SK-N-SH treated with all-trans-retinoic acid at 6 μM for 48 hours (cell line): Measurements from ENCODE around the gene SLC25A17.

ENCODE experiments used
- ATAC-seq: fragments of 200-7000 bp; cut with Tn5 transposase; 3 replicates; pipeline ENCODE4 v1.9.1; 2020; ENCODE audit warnings: mild to moderate bottlenecking, moderate library complexity
- ARNTL ChIP-seq: fragments of 450-650 bp; formaldehyde crosslinking; IDR thresholded peaks from 2 replicates; pipeline ENCODE4 v1.5.0; 2020; ENCODE audit warnings: low read depth, mild to moderate bottlenecking, moderate library complexity, borderline replicate concordance
- BACH2 ChIP-seq: fragments of 250-450 bp; sonication (Bioruptor Pico); IDR thresholded peaks from 2 replicates; pipeline ENCODE4 v1.9.0; 2021; ENCODE audit warnings: mild to moderate bottlenecking, borderline replicate concordance
- CREB5 ChIP-seq: fragments of 250-450 bp; sonication (Bioruptor Pico); IDR thresholded peaks from 2 replicates; pipeline ENCODE4 v1.5.1; 2020; ENCODE audit warnings: low read depth, mild to moderate bottlenecking, moderate library complexity
- CSDC2 ChIP-seq: fragments of 250-450 bp; sonication (Bioruptor Pico); IDR thresholded peaks from 2 replicates; pipeline ENCODE4 v1.5.0; 2020; ENCODE audit warnings: mild to moderate bottlenecking, moderate library complexity
- CSRNP3 ChIP-seq: fragments of 250-450 bp; sonication (Bioruptor Pico); IDR thresholded peaks from 2 replicates; pipeline ENCODE4 v1.5.1; 2021; ENCODE audit warnings: mild to moderate bottlenecking, moderate library complexity
- ESRRG ChIP-seq: fragments of 250-450 bp; sonication (Bioruptor Pico); IDR thresholded peaks from 2 replicates; pipeline ENCODE4 v1.6.1; 2021; ENCODE audit warnings: mild to moderate bottlenecking
- GLIS3 ChIP-seq: fragments of 250-450 bp; sonication (Bioruptor Pico); IDR thresholded peaks from 2 replicates; pipeline ENCODE4 v1.5.0; 2020; ENCODE audit warnings: mild to moderate bottlenecking, moderate library complexity
- ISL1 ChIP-seq: fragments of 250-450 bp; sonication (Bioruptor Pico); IDR thresholded peaks from 2 replicates; pipeline ENCODE4 v2.1.2; 2022; ENCODE audit warnings: mild to moderate bottlenecking, moderate library complexity
- PATZ1 ChIP-seq: fragments of 250-450 bp; sonication (Bioruptor Pico); IDR thresholded peaks from 2 replicates; pipeline ENCODE4 v1.8.0; 2020; ENCODE audit warnings: mild to moderate bottlenecking, moderate library complexity, borderline replicate concordance
- POU6F1 ChIP-seq: fragments of 250-450 bp; sonication (Bioruptor Pico); IDR thresholded peaks from 2 replicates; pipeline ENCODE4 v1.8.0; 2021; ENCODE audit warnings: low read depth, mild to moderate bottlenecking, moderate library complexity, borderline replicate concordance
- PPARA ChIP-seq: fragments of 250-450 bp; sonication (Bioruptor Pico); IDR thresholded peaks from 2 replicates; pipeline ENCODE4 v1.5.0; 2020; ENCODE audit warnings: mild to moderate bottlenecking, borderline replicate concordance
- RARB ChIP-seq: fragments of 250-450 bp; sonication (Bioruptor Pico); IDR thresholded peaks from 2 replicates; pipeline ENCODE4 v1.8.0; 2021; ENCODE audit warnings: mild to moderate bottlenecking, moderate library complexity
- SNAI2 ChIP-seq: fragments of 250-450 bp; sonication (Bioruptor Pico); IDR thresholded peaks from 2 replicates; pipeline ENCODE4 v1.5.0; 2020; ENCODE audit warnings: mild to moderate bottlenecking, moderate library complexity
- TCF4 ChIP-seq: fragments of 250-450 bp; sonication (Bioruptor Pico); IDR thresholded peaks from 2 replicates; pipeline ENCODE4 v1.8.0; 2021; ENCODE audit warnings: mild to moderate bottlenecking, moderate library complexity, borderline replicate concordance
- TSHZ2 ChIP-seq: fragments of 250-450 bp; sonication (Bioruptor Pico); IDR thresholded peaks from 2 replicates; pipeline ENCODE4 v1.5.0; 2020; ENCODE audit warnings: mild to moderate bottlenecking, moderate library complexity
- ZC3H10 ChIP-seq: fragments of 250-450 bp; sonication (Bioruptor Pico); IDR thresholded peaks from 2 replicates; pipeline ENCODE4 v1.5.1; 2021; ENCODE audit warnings: mild to moderate bottlenecking, moderate library complexity
- ZFP3 ChIP-seq: fragments of 250-450 bp; sonication (Bioruptor Pico); IDR thresholded peaks from 2 replicates; pipeline ENCODE4 v1.5.0; 2020; ENCODE audit warnings: mild to moderate bottlenecking, moderate library complexity
- ZFP30 ChIP-seq: fragments of 450-650 bp; formaldehyde crosslinking; IDR thresholded peaks from 2 replicates; pipeline ENCODE4 v1.5.0; 2022; ENCODE audit warnings: mild to moderate bottlenecking, moderate library complexity
- ZNF565 ChIP-seq: fragments of 450-650 bp; formaldehyde crosslinking; conservative IDR thresholded peaks from 2 replicates; pipeline ENCODE4 v1.5.0; 2020; ENCODE audit warnings: low read depth, mild to moderate bottlenecking, moderate library complexity
- ZNF70 ChIP-seq: fragments of 450-650 bp; formaldehyde crosslinking; IDR thresholded peaks from 2 replicates; pipeline ENCODE4 v1.5.0; 2020; ENCODE audit warnings: mild to moderate bottlenecking, moderate library complexity
- ZNF8 ChIP-seq: fragments of 450-650 bp; formaldehyde crosslinking; IDR thresholded peaks from 2 replicates; pipeline ENCODE4 v1.5.0; 2020; ENCODE audit warnings: mild to moderate bottlenecking, moderate library complexity

SLC25A17 gene

GRCh38 chr22:40806711-40807110 lies 12.4 kb downstream of the SLC25A17 start:
- ATAC-seq: no peak

GRCh38 chr22:40805699-40806203 lies 13.4 kb downstream of the SLC25A17 start:
- no peak for ATAC-seq
- TF ChIP-seq PATZ1 (CRISPR knock-in tag): no peak
- TF ChIP-seq ARNTL (CRISPR knock-in tag): no peak
- no peak for TF ChIP-seq SNAI2 (CRISPR knock-in tag)
- no peak for TF ChIP-seq ZFP30 (CRISPR knock-in tag)
- no peak for TF ChIP-seq ZFP3 (CRISPR knock-in tag)
- no peak for TF ChIP-seq BACH2 (CRISPR knock-in tag)
- no peak for TF ChIP-seq TSHZ2 (CRISPR knock-in tag)
- TF ChIP-seq ESRRG (CRISPR knock-in tag): no peak
- no peak for TF ChIP-seq ZNF565 (CRISPR knock-in tag)
- no peak for TF ChIP-seq ISL1 (CRISPR knock-in tag)
- TF ChIP-seq RARB (CRISPR knock-in tag): no peak
- no peak for TF ChIP-seq ZNF70 (CRISPR knock-in tag)
- TF ChIP-seq PPARA: no peak
- no peak for TF ChIP-seq CSRNP3 (CRISPR knock-in tag)
- TF ChIP-seq TCF4 (CRISPR knock-in tag): no peak
- TF ChIP-seq ZNF8: no peak
- TF ChIP-seq POU6F1 (CRISPR knock-in tag): no peak
- no peak for TF ChIP-seq ZC3H10 (CRISPR knock-in tag)
- no peak for TF ChIP-seq GLIS3 (CRISPR knock-in tag)

More at GRCh38 chr22:40806711-40807110, 12.4 kb downstream of the SLC25A17 start:
- TF ChIP-seq ESRRG (CRISPR knock-in tag): no peak
- no peak for TF ChIP-seq ZNF8
- no peak for TF ChIP-seq CSDC2 (CRISPR knock-in tag)
- TF ChIP-seq CSRNP3 (CRISPR knock-in tag): no peak

GRCh38 chr22:40805239-40805638 lies 13.9 kb downstream of the SLC25A17 start:
- ATAC-seq: no peak
- TF ChIP-seq CSRNP3 (CRISPR knock-in tag): no peak
- no peak for TF ChIP-seq PPARA
- TF ChIP-seq RARB (CRISPR knock-in tag): no peak
- no peak for TF ChIP-seq SNAI2 (CRISPR knock-in tag)
- TF ChIP-seq CREB5 (CRISPR knock-in tag): no peak
- no peak for TF ChIP-seq TSHZ2 (CRISPR knock-in tag)
- no peak for TF ChIP-seq ISL1 (CRISPR knock-in tag)
